ENCODE data around the gene SCAI.

Gene SCAI

DNA sequence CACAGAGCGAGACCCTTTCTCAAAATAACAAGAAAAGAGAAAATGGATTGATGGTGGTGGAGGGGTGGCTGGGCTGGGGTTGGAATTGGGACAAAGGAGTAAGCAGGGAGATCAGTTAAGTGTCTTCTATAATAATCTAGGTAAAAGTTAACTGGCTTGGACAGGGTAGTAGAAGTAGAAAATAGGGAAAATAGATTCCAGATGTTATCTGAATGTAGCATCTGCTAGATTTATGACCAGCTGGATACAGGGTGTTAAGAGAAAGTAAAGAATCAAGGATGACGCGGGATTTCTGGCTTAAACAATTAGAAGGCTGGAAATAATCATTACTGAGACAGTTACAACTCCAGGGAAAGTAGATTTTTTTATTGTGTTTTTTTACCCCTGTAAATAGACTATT lies 33.3 kb upstream of the SCAI start:
- TF ChIP-seq ZNF600 (tag by site-specific recombination; IDR thresholded peaks at IDR 0.05) (0 out of 2 replicates have a peak, but pooled peaks have one; percentile 4), ZNF837 (tag by site-specific recombination; IDR thresholded peaks at IDR 0.05) (no peak), ZNF518A (tag by site-specific recombination; conservative IDR thresholded peaks at IDR 0.05; ENCODE audit: low read depth) (no peak)
- TF ChIP-seq, protein P1, sequence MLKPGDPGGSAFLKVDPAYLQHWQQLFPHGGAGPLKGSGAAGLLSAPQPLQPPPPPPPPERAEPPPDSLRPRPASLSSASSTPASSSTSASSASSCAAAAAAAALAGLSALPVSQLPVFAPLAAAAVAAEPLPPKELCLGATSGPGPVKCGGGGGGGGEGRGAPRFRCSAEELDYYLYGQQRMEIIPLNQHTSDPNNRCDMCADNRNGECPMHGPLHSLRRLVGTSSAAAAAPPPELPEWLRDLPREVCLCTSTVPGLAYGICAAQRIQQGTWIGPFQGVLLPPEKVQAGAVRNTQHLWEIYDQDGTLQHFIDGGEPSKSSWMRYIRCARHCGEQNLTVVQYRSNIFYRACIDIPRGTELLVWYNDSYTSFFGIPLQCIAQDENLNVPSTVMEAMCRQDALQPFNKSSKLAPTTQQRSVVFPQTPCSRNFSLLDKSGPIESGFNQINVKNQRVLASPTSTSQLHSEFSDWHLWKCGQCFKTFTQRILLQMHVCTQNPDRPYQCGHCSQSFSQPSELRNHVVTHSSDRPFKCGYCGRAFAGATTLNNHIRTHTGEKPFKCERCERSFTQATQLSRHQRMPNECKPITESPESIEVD (tag by site-specific recombination; IDR thresholded peaks at IDR 0.05), result peak; percentile 57; the same call in 1 of the 2 replicates
- H3K4me3 ChIP-seq (ENCODE audit: low read depth, low read length), result no peak overlapping the region
- POLR2A ChIA-PET, result no interaction called here
- no peaks in the 10 kb centered on the region; a peak in 1 of 3 replicates for H3K36me3 ChIP-seq (ENCODE audit: control insufficient read depth in 2 of 2, insufficient read depth in 1 of 2, low read length in 2 of 2)
- CTCF ChIA-PET, result interaction anchor here (0.7 to 1.1 kb wide), 2 partner anchors 34 to 300 kb away, joined by 3 to 6 read pairs; partner anchors contain the start of gene SCAI
- no peak overlapping the region for H3K27ac ChIP-seq (ENCODE audit: extremely low read depth, low read depth, low read length)
- H3K4me1 ChIP-seq (ENCODE audit: control insufficient read depth, insufficient read depth, low read length), result no peaks in the 10 kb centered on the region
- no peaks in the 10 kb centered on the region for H3K9me3 ChIP-seq (ENCODE audit: control insufficient read depth, insufficient read depth, low read depth, low read length)

GRCh38 chr9:125172031-125172755 lies 28.9 kb upstream of the SCAI start:
- no peak overlapping the region for H3K27ac ChIP-seq (ENCODE audit: extremely low read depth, low read depth, low read length)
- H3K9me3 ChIP-seq (ENCODE audit: control insufficient read depth, insufficient read depth, low read depth, low read length), result no peaks in the 10 kb centered on the region
- TF ChIP-seq ZNF677 (tag by site-specific recombination; IDR thresholded peaks at IDR 0.05) (no peak), ZFP41 (tag by site-specific recombination; IDR thresholded peaks at IDR 0.05; ENCODE audit: borderline replicate concordance) (no peak), ZFHX2 (tag by site-specific recombination; conservative IDR thresholded peaks at IDR 0.05) (no peak), ZNF362 (tag by site-specific recombination; IDR thresholded peaks at IDR 0.05) (no peak), ZNF37A (tag by site-specific recombination; IDR thresholded peaks at IDR 0.05) (no peak), ZNF560 (tag by site-specific recombination; IDR thresholded peaks at IDR 0.05; ENCODE audit: borderline replicate concordance) (no peak), ZNF623 (tag by site-specific recombination; IDR thresholded peaks at IDR 0.05) (no peak), WT1 (tag by site-specific recombination; IDR thresholded peaks at IDR 0.05) (no peak), ZNF248 (tag by site-specific recombination; IDR thresholded peaks at IDR 0.05) (no peak), ZNF76 (tag by site-specific recombination; IDR thresholded peaks at IDR 0.05; ENCODE audit: borderline replicate concordance, low read depth) (no peak), ZBTB20 (tag by site-specific recombination; IDR thresholded peaks at IDR 0.05) (no peak)
- TF ChIP-seq, protein P2, sequence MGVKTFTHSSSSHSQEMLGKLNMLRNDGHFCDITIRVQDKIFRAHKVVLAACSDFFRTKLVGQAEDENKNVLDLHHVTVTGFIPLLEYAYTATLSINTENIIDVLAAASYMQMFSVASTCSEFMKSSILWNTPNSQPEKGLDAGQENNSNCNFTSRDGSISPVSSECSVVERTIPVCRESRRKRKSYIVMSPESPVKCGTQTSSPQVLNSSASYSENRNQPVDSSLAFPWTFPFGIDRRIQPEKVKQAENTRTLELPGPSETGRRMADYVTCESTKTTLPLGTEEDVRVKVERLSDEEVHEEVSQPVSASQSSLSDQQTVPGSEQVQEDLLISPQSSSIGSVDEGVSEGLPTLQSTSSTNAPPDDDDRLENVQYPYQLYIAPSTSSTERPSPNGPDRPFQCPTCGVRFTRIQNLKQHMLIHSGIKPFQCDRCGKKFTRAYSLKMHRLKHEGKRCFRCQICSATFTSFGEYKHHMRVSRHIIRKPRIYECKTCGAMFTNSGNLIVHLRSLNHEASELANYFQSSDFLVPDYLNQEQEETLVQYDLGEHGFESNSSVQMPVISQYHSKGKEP (tag by site-specific recombination; IDR thresholded peaks at IDR 0.05), result no peak
- CTCF ChIA-PET, result no interaction called here
- H3K36me3 ChIP-seq (ENCODE audit: control insufficient read depth in 2 of 2, insufficient read depth in 1 of 2, low read length in 2 of 2), result peaks cover 0 to 24% of the 10 kb centered on the region in 2 experiments
- H3K4me1 ChIP-seq (ENCODE audit: control insufficient read depth, insufficient read depth, low read length), result no peaks in the 10 kb centered on the region
- POLR2A ChIA-PET, result no interaction called here
- H3K4me3 ChIP-seq (ENCODE audit: low read depth, low read length), result no peak overlapping the region
